Kidney epithelial cell (primary cell): ENCODE results near the gene B3GLCT. TPM values are rescaled to one million over a fixed set of nuclear protein-coding genes. Genes with fewer than 3 reads are reported as not detected.

Source experiments
- DNase-seq: peaks from one replicate; pipeline ENCODE4 v3.0.0-alpha.2; 2010; ENCODE audit warnings: low read depth
- H3K27me3 ChIP-seq: 2 replicates; pipeline ENCODE4 v1.6.0; 2011; ENCODE audit warnings: low read length; ENCODE audit not compliant: control insufficient read depth, insufficient read depth
- H3K36me3 ChIP-seq: 2 replicates; pipeline ENCODE4 v1.5.1; 2011; ENCODE audit warnings: low read length; ENCODE audit not compliant: control insufficient read depth, insufficient read depth
- H3K4me3 ChIP-seq: 2 replicates; pipeline ENCODE4 v1.5.1; 2011; ENCODE audit warnings: low read depth, mild to moderate bottlenecking, control low read depth, low read length
- CTCF ChIP-seq: IDR thresholded peaks from 2 replicates; pipeline ENCODE4 v1.5.1; 2011; ENCODE audit warnings: mild to moderate bottlenecking, moderate library complexity, low read length, control low read depth, inconsistent platforms; ENCODE audit not compliant: insufficient read depth, poor library complexity, severe bottlenecking
- total RNA-seq: library from RNA; depleted of rRNA; stranded (reverse); fragments of >200 nt; gene quantifications from 2 replicates; pipeline ENCODE4 v1.2.3, GENCODE V29; 2015

B3GLCT gene
- total RNA-seq, 1 donor from 2014 or later, result 18.1 TPM

- no peak for TF ChIP-seq CTCF
- Histone ChIP-seq H3K27me3 (no peaks in the 10 kb centered on the region), H3K4me3 (no peak overlapping the region), H3K36me3 (no peaks in the 10 kb centered on the region)
- no peak for DNase-seq
Observed at GRCh38 chr13:31227870-31228269, 28.1 kb downstream of the B3GLCT start.

- Histone ChIP-seq H3K4me3 (no peak overlapping the region), H3K27me3 (no peaks in the 10 kb centered on the region), H3K36me3 (no peaks in the 10 kb centered on the region)
- no peak for DNase-seq
- TF ChIP-seq CTCF, result no peak
Observed at GRCh38 chr13:31234729-31235128, 35.0 kb downstream of the B3GLCT start.

GRCh38 chr13:31236211-31236786 is 36.5 kb downstream of the B3GLCT start:
- peak; percentile 60 for TF ChIP-seq CTCF
- Histone ChIP-seq H3K4me3 (no peak overlapping the region), H3K36me3 (no peaks in the 10 kb centered on the region), H3K27me3 (no peaks in the 10 kb centered on the region)
- peak; percentile 1 for DNase-seq

GRCh38 chr13:31240921-31241320 is 41.1 kb downstream of the B3GLCT start:
- no peak for DNase-seq
- no peaks in the 10 kb centered on the region for H3K36me3 ChIP-seq
- no peak overlapping the region for H3K4me3 ChIP-seq
- TF ChIP-seq CTCF, result no peak
- H3K27me3 ChIP-seq, result no peaks in the 10 kb centered on the region

GRCh38 chr13:31242367-31242766 is 42.6 kb downstream of the B3GLCT start:
- no peak for DNase-seq
- no peak for TF ChIP-seq CTCF
- no peaks in the 10 kb centered on the region for H3K27me3 ChIP-seq
- H3K4me3 ChIP-seq, result no peak overlapping the region
- no peaks in the 10 kb centered on the region for H3K36me3 ChIP-seq

- H3K27me3 ChIP-seq, result no peaks in the 10 kb centered on the region
- no peak for TF ChIP-seq CTCF
- no peaks in the 10 kb centered on the region for H3K36me3 ChIP-seq
- no peak for DNase-seq
- H3K4me3 ChIP-seq, result no peak overlapping the region
Observed at GRCh38 chr13:31242916-31243315, 43.1 kb downstream of the B3GLCT start.
